DMS114 treated with DMSO at 0.1 percent for 48 hours (cell line): ENCODE data around the gene CALML5.

Experiments
- DNase-seq: peaks from one replicate; lab custom pipeline; 2025; ENCODE audit not compliant: unreplicated experiment; lab: John Stamatoyannopoulos, UW

The CALML5 gene

GRCh38 chr10:5517546-5517945 lies 18.2 kb upstream of the CALML5 start:
- no peak for DNase-seq

- DNase-seq: no peak
These were observed 16.8 kb upstream of the CALML5 start for GRCh38 chr10:5515948-5516761.

- no peak for DNase-seq
These were observed 15.0 kb upstream of the CALML5 start for GRCh38 chr10:5514226-5514850.

- DNase-seq: no peak
These were observed 13.7 kb upstream of the CALML5 start for GRCh38 chr10:5512881-5513612.

GRCh38 chr10:5512331-5512730 lies 13.0 kb upstream of the CALML5 start:
- DNase-seq: no peak

- no peak for DNase-seq
These were observed 12.5 kb upstream of the CALML5 start for GRCh38 chr10:5511885-5512280.

GRCh38 chr10:5511231-5511884 lies 12.0 kb upstream of the CALML5 start:
- DNase-seq: no peak

- DNase-seq: no peak
These were observed 11.1 kb upstream of the CALML5 start for GRCh38 chr10:5510281-5511072.

GRCh38 chr10:5509691-5510090 lies 10.3 kb upstream of the CALML5 start:
- DNase-seq: no peak

- DNase-seq: no peak
These were observed 9.9 kb upstream of the CALML5 start for GRCh38 chr10:5509236-5509635.

GRCh38 chr10:5508786-5509185 lies 9.4 kb upstream of the CALML5 start:
- DNase-seq: no peak

GRCh38 chr10:5508161-5508604 lies 8.8 kb upstream of the CALML5 start:
- DNase-seq: no peak

- no peak for DNase-seq
These were observed 8.3 kb upstream of the CALML5 start for GRCh38 chr10:5507649-5508131.

GRCh38 chr10:5506751-5507648 lies 7.6 kb upstream of the CALML5 start:
- no peak for DNase-seq

- DNase-seq: no peak
These were observed 6.9 kb upstream of the CALML5 start for GRCh38 chr10:5506246-5506645.

- no peak for DNase-seq
These were observed 5.0 kb upstream of the CALML5 start for GRCh38 chr10:5504146-5505072.

GRCh38 chr10:5503477-5503835 lies 4.1 kb upstream of the CALML5 start:
- DNase-seq: no peak
